ENCODE measurements around the gene ITGA3.

- no peak for TF ChIP-seq EP300 (IDR thresholded peaks at IDR 0.05)
- TF ChIP-seq, protein P1, sequence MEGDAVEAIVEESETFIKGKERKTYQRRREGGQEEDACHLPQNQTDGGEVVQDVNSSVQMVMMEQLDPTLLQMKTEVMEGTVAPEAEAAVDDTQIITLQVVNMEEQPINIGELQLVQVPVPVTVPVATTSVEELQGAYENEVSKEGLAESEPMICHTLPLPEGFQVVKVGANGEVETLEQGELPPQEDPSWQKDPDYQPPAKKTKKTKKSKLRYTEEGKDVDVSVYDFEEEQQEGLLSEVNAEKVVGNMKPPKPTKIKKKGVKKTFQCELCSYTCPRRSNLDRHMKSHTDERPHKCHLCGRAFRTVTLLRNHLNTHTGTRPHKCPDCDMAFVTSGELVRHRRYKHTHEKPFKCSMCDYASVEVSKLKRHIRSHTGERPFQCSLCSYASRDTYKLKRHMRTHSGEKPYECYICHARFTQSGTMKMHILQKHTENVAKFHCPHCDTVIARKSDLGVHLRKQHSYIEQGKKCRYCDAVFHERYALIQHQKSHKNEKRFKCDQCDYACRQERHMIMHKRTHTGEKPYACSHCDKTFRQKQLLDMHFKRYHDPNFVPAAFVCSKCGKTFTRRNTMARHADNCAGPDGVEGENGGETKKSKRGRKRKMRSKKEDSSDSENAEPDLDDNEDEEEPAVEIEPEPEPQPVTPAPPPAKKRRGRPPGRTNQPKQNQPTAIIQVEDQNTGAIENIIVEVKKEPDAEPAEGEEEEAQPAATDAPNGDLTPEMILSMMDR (IDR thresholded peaks at IDR 0.05), result no peak
- no peak for TF ChIP-seq POLR2A (IDR thresholded peaks at IDR 0.05; ENCODE audit: low read depth)
Observed at GRCh38 chr17:50103252-50103651, 47.3 kb downstream of the ITGA3 start.

Data from esophagus muscularis mucosa (tissue), 4 donors.